Lower leg skin (tissue), 4 donors: Measurements from ENCODE around the gene WDR27. TPM values are rescaled to one million over a fixed set of nuclear protein-coding genes. Genes with fewer than 3 reads are reported as not detected.

Experiments
- DNase-seq, 2 donors: peaks; one replicate each; pipeline ENCODE4 v3.0.0-alpha.2; 2019; ENCODE audit warnings: low spot score in 2 of 2
- H3K4me3 ChIP-seq: fragments of 200-600 bp; sonication (generic); 2 replicates; pipeline ENCODE4 v1.5.1; 2017; ENCODE audit warnings: mild to moderate bottlenecking, low read depth; ENCODE audit not compliant: poor library complexity, severe bottlenecking
- POLR2A ChIP-seq, 2 donors: fragments of 450-650 bp; IDR thresholded peaks; one replicate each; pipeline ENCODE4 v1.6.1; 2016 to 2017; ENCODE audit warnings: antibody characterized with exemption in 2 of 2, mild to moderate bottlenecking in 1 of 2, moderate library complexity in 1 of 2
- WGBS, 2 donors: methylation state at CpG; one replicate each; pipeline ENCODE4 v1.1.5; 2018; 5-methylcytosine and 5-hydroxymethylcytosine counted together
- intact Hi-C: fragments of 100-400 bp; cut with DNase I; formaldehyde crosslinking; loops from one replicate; pipeline ENCODE4 v1.15.0; 2023; ENCODE audit warnings: low total_unique reads
- total RNA-seq, 4 donors: library from RNA; depleted of rRNA; stranded (reverse); fragments of >200 nt; gene quantifications; one replicate each; pipeline ENCODE4 v1.1.0, GENCODE V29; 2016
- TF ChIP-seq, protein P1 (sequence below), 3 donors: fragments of 450-650 bp; IDR thresholded peaks; one replicate each; pipeline ENCODE4 v1.5.1; 2016; ENCODE audit warnings: antibody characterized with exemption in 3 of 3, mild to moderate bottlenecking in 3 of 3, moderate library complexity in 2 of 3

The WDR27 gene
- total RNA-seq, 4 donors from 2014 or later, result 15.7 to 40.0 (median 19.5) TPM

GRCh38 chr6:169536446-169537170 lies 165.2 kb downstream of the WDR27 start:
- no peak for DNase-seq
- WGBS, 2 donors, result 70 to 75% methylated on average over 5 of the region's 5 CpGs
- intact Hi-C loops, result no loop called here

DNA sequence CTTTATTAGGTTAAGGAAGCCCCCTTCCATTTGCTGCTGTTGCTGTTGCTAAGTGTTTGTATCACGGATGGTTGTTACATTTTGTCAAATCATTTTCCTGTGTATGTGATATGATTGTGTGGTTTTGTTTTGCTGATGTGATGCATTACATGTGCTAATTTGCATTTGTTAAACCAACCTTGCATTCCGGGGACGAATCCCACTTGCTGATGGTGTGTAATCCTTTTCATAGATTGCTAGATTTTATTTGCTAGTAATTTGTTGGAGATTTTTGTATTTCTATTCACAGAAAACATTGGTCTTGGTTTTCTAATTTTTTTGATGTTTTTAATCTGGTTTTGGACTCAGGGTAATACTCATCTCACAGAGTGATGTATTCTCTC lies 167.8 kb downstream of the WDR27 start:
- WGBS, 2 donors, result 96 to 98% methylated on average over 3 of the region's 3 CpGs
- DNase-seq, result no peak
- intact Hi-C loops, result no loop called here
- no peak overlapping the region for H3K4me3 ChIP-seq
- TF ChIP-seq, protein P1, sequence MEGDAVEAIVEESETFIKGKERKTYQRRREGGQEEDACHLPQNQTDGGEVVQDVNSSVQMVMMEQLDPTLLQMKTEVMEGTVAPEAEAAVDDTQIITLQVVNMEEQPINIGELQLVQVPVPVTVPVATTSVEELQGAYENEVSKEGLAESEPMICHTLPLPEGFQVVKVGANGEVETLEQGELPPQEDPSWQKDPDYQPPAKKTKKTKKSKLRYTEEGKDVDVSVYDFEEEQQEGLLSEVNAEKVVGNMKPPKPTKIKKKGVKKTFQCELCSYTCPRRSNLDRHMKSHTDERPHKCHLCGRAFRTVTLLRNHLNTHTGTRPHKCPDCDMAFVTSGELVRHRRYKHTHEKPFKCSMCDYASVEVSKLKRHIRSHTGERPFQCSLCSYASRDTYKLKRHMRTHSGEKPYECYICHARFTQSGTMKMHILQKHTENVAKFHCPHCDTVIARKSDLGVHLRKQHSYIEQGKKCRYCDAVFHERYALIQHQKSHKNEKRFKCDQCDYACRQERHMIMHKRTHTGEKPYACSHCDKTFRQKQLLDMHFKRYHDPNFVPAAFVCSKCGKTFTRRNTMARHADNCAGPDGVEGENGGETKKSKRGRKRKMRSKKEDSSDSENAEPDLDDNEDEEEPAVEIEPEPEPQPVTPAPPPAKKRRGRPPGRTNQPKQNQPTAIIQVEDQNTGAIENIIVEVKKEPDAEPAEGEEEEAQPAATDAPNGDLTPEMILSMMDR (IDR thresholded peaks at IDR 0.05), result no peak
- TF ChIP-seq POLR2A (IDR thresholded peaks at IDR 0.05), result no peak

More at GRCh38 chr6:169536446-169537170, 165.2 kb downstream of the WDR27 start:
- TF ChIP-seq, protein P1 (IDR thresholded peaks at IDR 0.05), result no peak
- TF ChIP-seq POLR2A (IDR thresholded peaks at IDR 0.05), result no peak
- H3K4me3 ChIP-seq, result no peak overlapping the region

DNA sequence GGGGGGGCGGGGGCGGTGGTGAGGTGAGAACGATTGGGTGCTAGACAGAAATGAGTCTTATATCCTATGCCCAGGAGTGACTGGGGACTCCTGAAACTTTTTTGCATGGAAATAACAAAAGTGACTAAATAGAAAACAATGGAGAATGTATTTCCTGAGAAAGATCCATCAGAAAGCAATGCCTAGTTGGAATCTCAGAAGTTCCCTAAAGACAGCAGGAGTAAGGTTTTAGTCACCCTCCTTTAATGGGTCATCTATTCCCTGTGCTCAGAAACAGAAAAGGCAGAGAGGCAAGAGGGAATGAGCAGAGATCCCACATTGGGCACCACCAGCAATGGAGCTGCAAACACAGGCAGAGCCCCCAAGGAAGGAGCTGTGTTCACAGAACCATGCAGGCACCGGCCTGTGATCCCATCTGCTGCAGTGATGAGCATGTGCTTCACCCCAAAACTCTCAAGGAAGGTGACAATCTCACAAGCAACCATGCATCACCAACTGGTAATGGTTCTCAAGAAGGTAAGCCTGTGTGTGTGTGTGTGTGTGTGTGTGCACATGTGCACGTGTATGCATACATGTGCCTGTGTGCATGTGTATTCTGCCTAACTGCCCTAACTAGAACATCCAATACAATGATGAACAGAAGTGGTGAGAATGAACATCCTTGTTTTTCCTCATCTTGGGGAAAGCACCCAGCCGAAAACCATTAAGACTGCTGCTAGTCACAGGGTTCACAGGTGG lies 168.4 kb downstream of the WDR27 start:
- H3K4me3 ChIP-seq, result no peak overlapping the region
- intact Hi-C loops, result no loop called here
- TF ChIP-seq, protein P1 (IDR thresholded peaks at IDR 0.05), result no peak
- TF ChIP-seq POLR2A (IDR thresholded peaks at IDR 0.05), result no peak
- no peak for DNase-seq
- WGBS, 2 donors, result 94 to 95% methylated on average over 6 of the region's 6 CpGs

DNA sequence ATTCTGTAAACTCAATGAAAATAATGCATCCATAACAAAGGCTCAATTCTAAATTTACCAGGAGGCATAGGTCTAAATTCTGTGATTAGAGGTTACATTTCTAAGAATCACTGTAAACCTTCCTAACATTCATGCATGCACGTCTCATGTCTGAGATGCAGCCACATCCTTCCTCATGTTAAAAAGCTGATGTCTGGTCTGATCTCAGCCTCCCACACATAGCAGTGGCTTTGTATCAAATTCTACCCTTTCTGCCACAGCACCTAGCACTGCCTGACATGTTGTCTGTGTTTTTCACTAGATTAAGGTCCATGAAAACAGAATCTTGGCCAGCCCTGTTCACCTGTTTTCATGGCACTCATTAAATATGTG lies 171.1 kb downstream of the WDR27 start:
- WGBS, 2 donors, result 71 to 83% methylated on average over 1 of the region's 1 CpG
- DNase-seq, result no peak

GRCh38 chr6:169529931-169530751 lies 171.7 kb downstream of the WDR27 start:
- WGBS, 2 donors, result 72 to 77% methylated on average over 13 of the region's 13 CpGs
- peak in 1 of 2 donors; percentile 69 for DNase-seq
- no peak for TF ChIP-seq POLR2A (IDR thresholded peaks at IDR 0.05)
- TF ChIP-seq, protein P1 (IDR thresholded peaks at IDR 0.05), result no peak
- no peak overlapping the region for H3K4me3 ChIP-seq
- intact Hi-C loops, result no loop called here

More for the DNA sequence above, 171.1 kb downstream of the WDR27 start:
- no peak overlapping the region for H3K4me3 ChIP-seq
- TF ChIP-seq, protein P1 (IDR thresholded peaks at IDR 0.05), result no peak
- no peak for TF ChIP-seq POLR2A (IDR thresholded peaks at IDR 0.05)
- intact Hi-C loops, result no loop called here
